ENCODE measurements around the gene SEC22C.

- no peak for TF ChIP-seq ZFYVE20 (CRISPR knock-in tag; IDR thresholded peaks at IDR 0.05; ENCODE audit: borderline replicate concordance, low read depth)
- TF ChIP-seq ZNF326 (CRISPR knock-in tag; IDR thresholded peaks at IDR 0.05; ENCODE audit: borderline replicate concordance): no peak
- no peak for TF ChIP-seq RBM22 (optimal IDR thresholded peaks at IDR 0.05; ENCODE audit: low read length)
- no peak for TF ChIP-seq ZNF232 (CRISPR knock-in tag; IDR thresholded peaks at IDR 0.05; ENCODE audit: borderline replicate concordance)
- no peak for TF ChIP-seq RFX3 (CRISPR knock-in tag; IDR thresholded peaks at IDR 0.05)
- TF ChIP-seq TBP (CRISPR knock-in tag; IDR thresholded peaks at IDR 0.05): no peak
- no peak for TF ChIP-seq RORA (CRISPR knock-in tag; IDR thresholded peaks at IDR 0.05)
Observed at GRCh38 chr3:42498034-42498433, 83.7 kb downstream of the SEC22C start.

Data from HepG2 (cell line).